ENCODE measurements around the gene PSME1. TPM values are rescaled to one million over a fixed set of nuclear protein-coding genes. Genes with fewer than 3 reads are reported as not detected.

The PSME1 gene
- total RNA-seq, 8 experiments from 2014 or later, result 40.1 to 318 (median 102) TPM

- in situ Hi-C loops (cut with MboI; ENCODE audit: low pct_unique_long_range_greater_than_20kb in 2 of 9, low sequenced_read_pairs in 9 of 9, unreplicated experiment in 9 of 9), result no loop called here
- Histone ChIP-seq H3K4me1 (replicated peaks in 1 of 2) (peaks cover 9 to 13% of the 10 kb centered on the region in 2 donors), H3K27ac (no peak overlapping the region), H3K4me3 (no peak overlapping the region)
- no peak for ATAC-seq (replicated peaks in 6 of 8)
- WGBS, 10 experiments, result 84 to 100% (median 98%) methylated on average over 3 to 7 of the region's 14 CpGs; no CpG with 5 or more reads in 7 of the 10 experiments
Measured at GRCh38 chr14:24164518-24164991, 28.6 kb downstream of the PSME1 start.

GRCh38 chr14:24165785-24166184, 29.8 kb downstream of the PSME1 start:
- Histone ChIP-seq H3K27ac (no peak overlapping the region), H3K4me1 (replicated peaks in 1 of 2) (peaks cover 7 to 11% of the 10 kb centered on the region in 2 donors), H3K4me3 (no peak overlapping the region)
- in situ Hi-C loops (cut with MboI; ENCODE audit: low pct_unique_long_range_greater_than_20kb in 2 of 9, low sequenced_read_pairs in 9 of 9, unreplicated experiment in 9 of 9), result no loop called here
- ATAC-seq (replicated peaks in 6 of 8), result no peak
- WGBS, 10 experiments, result 60 to 100% (median 96%) methylated on average over 1 to 3 of the region's 5 CpGs; no CpG with 5 or more reads in 2 of the 10 experiments

GRCh38 chr14:24167469-24168114, 31.6 kb downstream of the PSME1 start:
- Histone ChIP-seq H3K27ac (no peak overlapping the region), H3K4me3 (no peak overlapping the region), H3K4me1 (replicated peaks in 1 of 2) (no peaks in the 10 kb centered on the region)
- no peak for ATAC-seq (replicated peaks in 6 of 8)
- in situ Hi-C loops (cut with MboI; ENCODE audit: low pct_unique_long_range_greater_than_20kb in 2 of 9, low sequenced_read_pairs in 9 of 9, unreplicated experiment in 9 of 9), result no loop called here
- 80 to 100% (median 97%) methylated on average over 1 to 3 of the region's 3 CpGs; no CpG with 5 or more reads in 2 of the 10 experiments for WGBS, 10 experiments

- peak within 1 kb of the TSS; percentile 35 to 72 (median 49) for H3K4me3 ChIP-seq
- in situ Hi-C loops (cut with MboI; ENCODE audit: low pct_unique_long_range_greater_than_20kb in 2 of 9, low sequenced_read_pairs in 9 of 9, unreplicated experiment in 9 of 9), result no loop called here
- peak in 7 of 8 experiments; percentile 8 to 96 (median 94) for ATAC-seq (replicated peaks in 6 of 8)
- 13 to 71% (median 43%) methylated on average over 3 to 17 of the region's 63 CpGs; no CpG with 5 or more reads in 3 of the 10 experiments for WGBS, 10 experiments
- peak within 1 kb of the TSS in 1 of 2 donors; percentile 38 for H3K27ac ChIP-seq
- H3K4me1 ChIP-seq (replicated peaks in 1 of 2), result no peaks in the 10 kb centered on the region
Measured at GRCh38 chr14:24171422-24172260, 35.6 kb downstream of the PSME1 start, which contains the start of gene REC8. REC8 (plus strand) TSS chr14:24172080; CDS start chr14:24172553, 473 bp downstream.

GRCh38 chr14:24172261-24172860, 36.4 kb downstream of the PSME1 start:
- ATAC-seq (replicated peaks in 6 of 8), result no peak

GRCh38 chr14:24172871-24173281, 36.9 kb downstream of the PSME1 start:
- Histone ChIP-seq H3K4me3 (peak overlapping the region in 4 of 5 donors; percentile 42 to 72 (median 58)), H3K4me1 (replicated peaks in 1 of 2) (no peaks in the 10 kb centered on the region), H3K27ac (no peak overlapping the region)
- ATAC-seq (replicated peaks in 6 of 8), result peak in 1 of 8 experiments; percentile 5
- in situ Hi-C loops (cut with MboI; ENCODE audit: low pct_unique_long_range_greater_than_20kb in 2 of 9, low sequenced_read_pairs in 9 of 9, unreplicated experiment in 9 of 9), result no loop called here
- WGBS, 10 experiments, result 42 to 80% (median 61%) methylated on average over 1 to 8 of the region's 20 CpGs; no CpG with 5 or more reads in 7 of the 10 experiments

More at GRCh38 chr14:24172261-24172860, 36.4 kb downstream of the PSME1 start:
- in situ Hi-C loops (cut with MboI; ENCODE audit: low pct_unique_long_range_greater_than_20kb in 2 of 9, low sequenced_read_pairs in 9 of 9, unreplicated experiment in 9 of 9), result no loop called here
- Histone ChIP-seq H3K4me3 (peak overlapping the region; percentile 35 to 72 (median 49)), H3K4me1 (replicated peaks in 1 of 2) (no peaks in the 10 kb centered on the region), H3K27ac (peak overlapping the region in 1 of 2 donors; percentile 5)
- WGBS, 10 experiments, result 0 to 84% methylated on average over 5 to 9 of the region's 30 CpGs; no CpG with 5 or more reads in 8 of the 10 experiments

GRCh38 chr14:24176599-24176998, 40.6 kb downstream of the PSME1 start:
- no peak for ATAC-seq (replicated peaks in 6 of 8)
- 77 to 100% (median 100%) methylated on average over 2 to 4 of the region's 5 CpGs; no CpG with 5 or more reads in 4 of the 10 experiments for WGBS, 10 experiments
- in situ Hi-C loops (cut with MboI; ENCODE audit: low pct_unique_long_range_greater_than_20kb in 2 of 9, low sequenced_read_pairs in 9 of 9, unreplicated experiment in 9 of 9), result no loop called here

GRCh38 chr14:24177041-24177825, 41.2 kb downstream of the PSME1 start:
- no peak for ATAC-seq (replicated peaks in 6 of 8)
- 86 to 100% (median 90%) methylated on average over 4 to 8 of the region's 12 CpGs; no CpG with 5 or more reads in 7 of the 10 experiments for WGBS, 10 experiments

More at GRCh38 chr14:24176599-24176998, 40.6 kb downstream of the PSME1 start:
- H3K27ac ChIP-seq, result no peak overlapping the region
- H3K4me1 ChIP-seq (replicated peaks in 1 of 2), result peaks cover 19 to 23% of the 10 kb centered on the region in 2 donors
- H3K4me3 ChIP-seq, result no peak overlapping the region

GRCh38 chr14:24177891-24178290, 41.9 kb downstream of the PSME1 start:
- H3K4me1 ChIP-seq (replicated peaks in 1 of 2), result peaks cover 19 to 23% of the 10 kb centered on the region in 2 donors
- in situ Hi-C loops (cut with MboI; ENCODE audit: low pct_unique_long_range_greater_than_20kb in 2 of 9, low sequenced_read_pairs in 9 of 9, unreplicated experiment in 9 of 9), result no loop called here
- no peak overlapping the region for H3K4me3 ChIP-seq
- WGBS, 10 experiments, result 87% methylated on average over 4 of the region's 14 CpGs; no CpG with 5 or more reads in 9 of the 10 experiments
- H3K27ac ChIP-seq, result no peak overlapping the region
- ATAC-seq (replicated peaks in 6 of 8), result no peak

More at GRCh38 chr14:24177041-24177825, 41.2 kb downstream of the PSME1 start:
- Histone ChIP-seq H3K4me1 (replicated peaks in 1 of 2) (peaks cover 19 to 23% of the 10 kb centered on the region in 2 donors), H3K27ac (no peak overlapping the region), H3K4me3 (no peak overlapping the region)
- in situ Hi-C loops (cut with MboI; ENCODE audit: low pct_unique_long_range_greater_than_20kb in 2 of 9, low sequenced_read_pairs in 9 of 9, unreplicated experiment in 9 of 9), result no loop called here

- in situ Hi-C loops (cut with MboI; ENCODE audit: low pct_unique_long_range_greater_than_20kb in 2 of 9, low sequenced_read_pairs in 9 of 9, unreplicated experiment in 9 of 9), result no loop called here
- WGBS, 10 experiments, result 60 to 100% (median 79%) methylated on average over 1 to 5 of the region's 12 CpGs; no CpG with 5 or more reads in 6 of the 10 experiments
- ATAC-seq (replicated peaks in 6 of 8), result no peak
- Histone ChIP-seq H3K27ac (peak overlapping the region in 1 of 2 donors; percentile 87), H3K4me1 (replicated peaks in 1 of 2) (peaks cover 19 to 23% of the 10 kb centered on the region in 2 donors), H3K4me3 (no peak overlapping the region)
Measured at GRCh38 chr14:24178399-24179178, 42.6 kb downstream of the PSME1 start.

- Histone ChIP-seq H3K27ac (peak overlapping the region; percentile 87 to 89), H3K4me3 (no peak overlapping the region), H3K4me1 (replicated peaks in 1 of 2) (peaks cover 19 to 23% of the 10 kb centered on the region in 2 donors)
- 78 to 100% (median 100%) methylated on average over 1 to 5 of the region's 14 CpGs; no CpG with 5 or more reads in 5 of the 10 experiments for WGBS, 10 experiments
- in situ Hi-C loops (cut with MboI; ENCODE audit: low pct_unique_long_range_greater_than_20kb in 2 of 9, low sequenced_read_pairs in 9 of 9, unreplicated experiment in 9 of 9), result no loop called here
- ATAC-seq (replicated peaks in 6 of 8), result peak in 2 of 8 experiments; percentile 0 to 1
Measured at GRCh38 chr14:24179294-24179960, 43.4 kb downstream of the PSME1 start.
